GM23338 (cell line): ENCODE measurements around the gene NEMP2. TPM values are rescaled to one million over a fixed set of nuclear protein-coding genes. Genes with fewer than 3 reads are reported as not detected.

ENCODE experiments used
- ATAC-seq: fragments of 200-7000 bp; cut with Tn5 transposase; 3 replicates; pipeline ENCODE4 v1.9.1; 2020
- DNase-seq: peaks from one replicate; pipeline ENCODE4 v3.0.0-alpha.2; 2015; ENCODE audit warnings: low spot score
- H2AFZ ChIP-seq: fragments of 200-600 bp; sonication (generic); 2 replicates; pipeline ENCODE4 v1.8.0; 2016; ENCODE audit warnings: antibody characterized with exemption, mild to moderate bottlenecking, moderate library complexity
- H3F3A ChIP-seq: fragments of 200-600 bp; sonication (generic); replicated peaks from 2 replicates; pipeline ENCODE4 v1.8.0; 2017; ENCODE audit warnings: antibody characterized with exemption, mixed run types, low read depth
- H3K27ac ChIP-seq: fragments of 200-600 bp; sonication (generic); 2 replicates; pipeline ENCODE4 v1.6.1; 2016; ENCODE audit warnings: low read depth
- H3K27me3 ChIP-seq: fragments of 200-600 bp; sonication (generic); 2 replicates; pipeline ENCODE4 v1.8.0; 2016; ENCODE audit warnings: mild to moderate bottlenecking, mixed run types, moderate library complexity; ENCODE audit not compliant: insufficient read depth
- H3K36me3 ChIP-seq: fragments of 200-600 bp; sonication (generic); 2 replicates; pipeline ENCODE4 v1.8.0; 2016; ENCODE audit warnings: mild to moderate bottlenecking; ENCODE audit not compliant: insufficient read depth
- H3K4me1 ChIP-seq: fragments of 200-600 bp; sonication (generic); 2 replicates; pipeline ENCODE4 v1.8.0; 2016; ENCODE audit warnings: mild to moderate bottlenecking, moderate library complexity; ENCODE audit not compliant: insufficient read depth
- H3K4me2 ChIP-seq: fragments of 200-600 bp; sonication (generic); 2 replicates; pipeline ENCODE4 v1.7.1; 2017; ENCODE audit warnings: mixed run types
- H3K4me3 ChIP-seq: fragments of 200-600 bp; sonication (generic); 2 replicates; pipeline ENCODE4 v1.6.1; 2016; ENCODE audit warnings: mixed run types
- H3K79me2 ChIP-seq: fragments of 200-600 bp; sonication (generic); replicated peaks from 2 replicates; pipeline ENCODE4 v1.8.0; 2017; ENCODE audit warnings: mild to moderate bottlenecking; ENCODE audit not compliant: insufficient read depth
- H3K9me2 ChIP-seq: fragments of 200-600 bp; sonication (generic); 2 replicates; pipeline ENCODE4 v1.8.0; 2017; ENCODE audit not compliant: insufficient read depth
- H4K20me1 ChIP-seq: fragments of 200-600 bp; sonication (generic); replicated peaks from 2 replicates; pipeline ENCODE4 v1.8.0; 2017; ENCODE audit warnings: mild to moderate bottlenecking; ENCODE audit not compliant: insufficient read depth
- H3K27ac Mint-ChIP-seq: 2 replicates; pipeline ENCODE4 v1.8.0; 2020; ENCODE audit warnings: inconsistent platforms, mild to moderate bottlenecking, moderate library complexity, mixed read lengths
- H3K27me3 Mint-ChIP-seq: 3 replicates; pipeline ENCODE4 v1.8.0; 2022; ENCODE audit warnings: low read depth, mild to moderate bottlenecking, moderate library complexity, mixed read lengths, inconsistent platforms; ENCODE audit not compliant: insufficient read depth, poor library complexity
- H3K36me3 Mint-ChIP-seq: 3 replicates; pipeline ENCODE4 v1.8.0; 2021; ENCODE audit warnings: low read depth, mild to moderate bottlenecking, inconsistent platforms, moderate library complexity, mixed read lengths
- H3K4me1 Mint-ChIP-seq: 3 replicates; pipeline ENCODE4 v1.8.0; 2020; ENCODE audit warnings: mild to moderate bottlenecking, inconsistent platforms, mixed read lengths
- H3K4me3 Mint-ChIP-seq: 3 replicates; pipeline ENCODE4 v1.8.0; 2021; ENCODE audit warnings: moderate library complexity, mild to moderate bottlenecking, inconsistent platforms, mixed read lengths
- H3K9me3 Mint-ChIP-seq: 3 replicates; pipeline ENCODE4 v1.8.0; 2020; ENCODE audit warnings: moderate library complexity, mild to moderate bottlenecking, inconsistent platforms, mixed read lengths
- CREB1 ChIP-seq: fragments of 250-450 bp; sonication (Bioruptor Pico); IDR thresholded peaks from 2 replicates; pipeline ENCODE4 v1.5.0; 2020; ENCODE audit warnings: low read depth, mild to moderate bottlenecking, moderate library complexity
- EZH2 ChIP-seq: fragments of 200-600 bp; sonication (generic); IDR thresholded peaks from one replicate; pipeline ENCODE4 v1.8.0; 2017; ENCODE audit warnings: antibody characterized with exemption, mild to moderate bottlenecking, low read depth; ENCODE audit not compliant: unreplicated experiment
- EZH2phosphoT487 ChIP-seq: fragments of 200-600 bp; sonication (generic); IDR thresholded peaks from one replicate; pipeline ENCODE4 v1.8.1; 2018; ENCODE audit warnings: antibody characterized with exemption; ENCODE audit not compliant: unreplicated experiment
- JUNB ChIP-seq: IDR thresholded peaks from one replicate; pipeline ENCODE4 v1.6.1; 2016; ENCODE audit warnings: antibody characterized with exemption; ENCODE audit not compliant: unreplicated experiment
- NANOG ChIP-seq: IDR thresholded peaks from 2 replicates; pipeline ENCODE4 v1.6.1; 2016; ENCODE audit warnings: antibody characterized with exemption, borderline replicate concordance
- POLR2AphosphoS5 ChIP-seq: IDR thresholded peaks from 2 replicates; pipeline ENCODE4 v1.6.1; 2016; ENCODE audit warnings: antibody characterized with exemption, low read depth
- REST ChIP-seq: IDR thresholded peaks from one replicate; pipeline ENCODE4 v1.6.1; 2018; ENCODE audit warnings: antibody characterized with exemption; ENCODE audit not compliant: unreplicated experiment
- STAT1 ChIP-seq: IDR thresholded peaks from one replicate; pipeline ENCODE4 v1.6.1; 2016; ENCODE audit warnings: antibody characterized with exemption; ENCODE audit not compliant: unreplicated experiment
- ZNF114 ChIP-seq: fragments of 250-450 bp; sonication (Bioruptor Pico); IDR thresholded peaks from 2 replicates; pipeline ENCODE4 v1.5.0; 2020; ENCODE audit warnings: mild to moderate bottlenecking, moderate library complexity
- ZNF331 ChIP-seq: fragments of 250-450 bp; sonication (Bioruptor Pico); IDR thresholded peaks from 2 replicates; pipeline ENCODE4 v1.5.0; 2020; ENCODE audit warnings: low read depth, mild to moderate bottlenecking, moderate library complexity
- ZNF462 ChIP-seq: fragments of 250-450 bp; sonication (Bioruptor Pico); IDR thresholded peaks from 2 replicates; pipeline ENCODE4 v1.5.0; 2020; ENCODE audit warnings: mild to moderate bottlenecking, moderate library complexity
- polyA plus RNA-seq: library from polyadenylated mRNA; unstranded; fragments of >200 nt; fragmentation: Nextera tagmentation; extraction: Ambion mirVana; gene quantifications from 2 replicates; pipeline ENCODE4 v1.2.1, GENCODE V29; 2016
- total RNA-seq: library from RNA; depleted of rRNA; stranded (reverse); fragments of >200 nt; shearing (Covaris generic); gene quantifications from 2 replicates; pipeline ENCODE4 v1.2.3, GENCODE V29; 2014
- TF ChIP-seq, protein P1 (sequence below): IDR thresholded peaks from 2 replicates; pipeline ENCODE4 v1.6.1; 2016; ENCODE audit warnings: antibody characterized with exemption
- TF ChIP-seq, protein P2 (sequence below), 2 experiments: fragments of 200-600 bp in 1 of 2; sonication (generic) in 1 of 2; conservative IDR thresholded peaks; 2 replicates each; pipeline versions ENCODE4 v1.5.1 to v1.6.1; 2016 to 2017; ENCODE audit warnings: antibody characterized with exemption in 2 of 2, low read depth in 2 of 2, mild to moderate bottlenecking in 2 of 2, moderate library complexity in 1 of 2

The NEMP2 gene
- total and polyA plus RNA-seq, 2 experiments from 2014 or later, result 1.2 to 4.0 TPM

DNA sequence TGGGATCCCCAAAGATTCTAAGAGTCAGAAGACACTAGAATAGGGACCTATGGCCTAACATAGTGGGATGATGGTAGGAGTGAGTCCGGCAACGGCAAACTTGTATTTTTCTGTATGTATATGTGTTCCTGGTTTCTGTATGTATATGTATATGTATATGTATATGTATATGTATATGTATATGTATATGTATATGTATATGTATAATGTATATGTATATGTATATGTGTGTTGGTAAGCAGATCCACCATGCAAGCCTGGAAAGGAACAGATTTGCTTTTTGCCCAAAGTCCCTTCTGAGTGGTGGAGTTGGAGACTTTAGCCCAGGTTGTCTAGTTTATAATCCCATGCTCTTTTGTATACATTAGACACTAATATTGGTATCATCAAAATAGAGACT lies 79.7 kb downstream of the NEMP2 start:
- DNase-seq (no peak), ATAC-seq (no peak)
- Mint-ChIP-seq H3K27me3 (no peaks in the 10 kb centered on the region), H3K36me3 (no peaks in the 10 kb centered on the region), H3K9me3 (no peaks in the 10 kb centered on the region), H3K4me3 (no peak overlapping the region), H3K27ac (no peak overlapping the region), H3K4me1 (no peaks in the 10 kb centered on the region)
- 0 out of 2 replicates have a peak, but pooled peaks cover 4% of the 10 kb centered on the region for H3K9me2 ChIP-seq
- no peaks in the 10 kb centered on the region for H3K4me1 ChIP-seq
- no peaks in the 10 kb centered on the region for H3K79me2 ChIP-seq
- H3K27ac ChIP-seq, result no peak overlapping the region
- H3K36me3 ChIP-seq, result no peaks in the 10 kb centered on the region
- TF ChIP-seq, protein P1, sequence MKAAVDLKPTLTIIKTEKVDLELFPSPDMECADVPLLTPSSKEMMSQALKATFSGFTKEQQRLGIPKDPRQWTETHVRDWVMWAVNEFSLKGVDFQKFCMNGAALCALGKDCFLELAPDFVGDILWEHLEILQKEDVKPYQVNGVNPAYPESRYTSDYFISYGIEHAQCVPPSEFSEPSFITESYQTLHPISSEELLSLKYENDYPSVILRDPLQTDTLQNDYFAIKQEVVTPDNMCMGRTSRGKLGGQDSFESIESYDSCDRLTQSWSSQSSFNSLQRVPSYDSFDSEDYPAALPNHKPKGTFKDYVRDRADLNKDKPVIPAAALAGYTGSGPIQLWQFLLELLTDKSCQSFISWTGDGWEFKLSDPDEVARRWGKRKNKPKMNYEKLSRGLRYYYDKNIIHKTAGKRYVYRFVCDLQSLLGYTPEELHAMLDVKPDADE, result no peak
- TF ChIP-seq EZH2phosphoT487, result no peak
- no peak for TF ChIP-seq POLR2AphosphoS5
- TF ChIP-seq JUNB, result no peak
- TF ChIP-seq STAT1, result no peak
- TF ChIP-seq NANOG, result no peak
- TF ChIP-seq CREB1, result no peak
- no peak for TF ChIP-seq EZH2
- TF ChIP-seq ZNF462 (CRISPR knock-in tag), result no peak
- TF ChIP-seq ZNF114 (CRISPR knock-in tag), result no peak
- no peak for TF ChIP-seq REST
- TF ChIP-seq, protein P2, sequence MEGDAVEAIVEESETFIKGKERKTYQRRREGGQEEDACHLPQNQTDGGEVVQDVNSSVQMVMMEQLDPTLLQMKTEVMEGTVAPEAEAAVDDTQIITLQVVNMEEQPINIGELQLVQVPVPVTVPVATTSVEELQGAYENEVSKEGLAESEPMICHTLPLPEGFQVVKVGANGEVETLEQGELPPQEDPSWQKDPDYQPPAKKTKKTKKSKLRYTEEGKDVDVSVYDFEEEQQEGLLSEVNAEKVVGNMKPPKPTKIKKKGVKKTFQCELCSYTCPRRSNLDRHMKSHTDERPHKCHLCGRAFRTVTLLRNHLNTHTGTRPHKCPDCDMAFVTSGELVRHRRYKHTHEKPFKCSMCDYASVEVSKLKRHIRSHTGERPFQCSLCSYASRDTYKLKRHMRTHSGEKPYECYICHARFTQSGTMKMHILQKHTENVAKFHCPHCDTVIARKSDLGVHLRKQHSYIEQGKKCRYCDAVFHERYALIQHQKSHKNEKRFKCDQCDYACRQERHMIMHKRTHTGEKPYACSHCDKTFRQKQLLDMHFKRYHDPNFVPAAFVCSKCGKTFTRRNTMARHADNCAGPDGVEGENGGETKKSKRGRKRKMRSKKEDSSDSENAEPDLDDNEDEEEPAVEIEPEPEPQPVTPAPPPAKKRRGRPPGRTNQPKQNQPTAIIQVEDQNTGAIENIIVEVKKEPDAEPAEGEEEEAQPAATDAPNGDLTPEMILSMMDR (conservative IDR thresholded peaks at IDR 0.05; ENCODE audit: low read depth in 2 of 2), result no peak
- TF ChIP-seq ZNF331 (CRISPR knock-in tag), result no peak
- no peak overlapping the region for H3K4me2 ChIP-seq
- no peaks in the 10 kb centered on the region for H3K27me3 ChIP-seq
- no peaks in the 10 kb centered on the region for H3F3A ChIP-seq
- H4K20me1 ChIP-seq, result no peaks in the 10 kb centered on the region
- H3K4me3 ChIP-seq, result no peak overlapping the region
- H2AFZ ChIP-seq, result no peak overlapping the region
